ENCODE measurements around the gene RHOF. TPM values are rescaled to one million over a fixed set of nuclear protein-coding genes. Genes with fewer than 3 reads are reported as not detected.
A peak's percentile ranks its signal among the peaks of the same experiment; 100 is the strongest.

Gene RHOF
- total and polyA plus RNA-seq, 2 donors (not counting 1 experiment from before 2014, with no cell fraction given), result 90.3 to 129 TPM

GRCh38 chr12:121786440-121786825, 7.1 kb downstream of the RHOF start:
- H3K9ac ChIP-seq (ENCODE audit: low read length), result peak overlapping the region; percentile 49
- Mint-ChIP-seq H3K27ac (peak overlapping the region; percentile 95), H3K4me1 (peaks cover 89% of the 10 kb centered on the region), H3K9me3 (ENCODE audit: insufficient read depth) (no peaks in the 10 kb centered on the region), H3K4me3 (peak overlapping the region; percentile 78), H3K27me3 (no peaks in the 10 kb centered on the region)
- H3K36me3 ChIP-seq (replicated peaks in 1 of 2; ENCODE audit: control extremely low read depth in 1 of 2, control insufficient read depth in 1 of 2, extremely low read depth in 1 of 2, insufficient read depth in 2 of 2, low read length in 1 of 2), result peaks cover 0 to 11% of the 10 kb centered on the region in 2 experiments
- H3K4me1 ChIP-seq (ENCODE audit: control insufficient read depth in 2 of 2, insufficient read depth in 2 of 2, low read length in 2 of 2), result peaks cover 87 to 98% of the 10 kb centered on the region in 2 donors
- peak overlapping the region; percentile 76 to 100 for H3K27ac ChIP-seq (ENCODE audit: low read length in 2 of 2)
- H3K4me2 ChIP-seq (replicated peaks; ENCODE audit: low read depth, low read length, poor library complexity, severe bottlenecking), result peak overlapping the region; percentile 85
- no peak for TF ChIP-seq CTCF (IDR thresholded peaks at IDR 0.05)
- TF ChIP-seq EZH2 (IDR thresholded peaks at IDR 0.05; ENCODE audit: borderline replicate concordance, insufficient read depth, low read depth, low read length, poor library complexity, severe bottlenecking), result no peak
- ChIA-PET POLR2A (interaction anchor here (2.2 kb wide), 1 partner anchor 15 kb away, joined by 11 read pairs; no protein-coding TSS in a partner anchor), CTCF (interaction anchor here (32.7 to 33.5 kb wide), 2 partner anchors 1 to 16 kb away, joined by 1947 read pairs; partner anchors contain the start of genes RHOF and SETD1B)
- peaks cover 7% of the 10 kb centered on the region for H4K20me1 ChIP-seq (ENCODE audit: control insufficient read depth, insufficient read depth, low read length, poor library complexity, severe bottlenecking)
- H3K4me3 ChIP-seq (ENCODE audit: control extremely low read depth in 1 of 5, extremely low read depth in 1 of 5, insufficient read depth in 1 of 5, low read depth in 2 of 5, low read length in 4 of 5), result no peak overlapping the region
- H2AFZ ChIP-seq (ENCODE audit: insufficient read depth, low read depth, low read length, poor library complexity, severe bottlenecking), result no peak overlapping the region
- no peaks in the 10 kb centered on the region for H3K27me3 ChIP-seq (replicated peaks in 1 of 4; ENCODE audit: control extremely low read depth in 1 of 4, control insufficient read depth in 3 of 4, insufficient read depth in 4 of 4, low read length in 3 of 4)
- intact Hi-C loops (cut with micrococcal nuclease), result no loop called here
- ATAC-seq (ENCODE audit: low read depth) (no peak), DNase-seq (no peak)
- no peaks in the 10 kb centered on the region for H3K9me3 ChIP-seq (ENCODE audit: control extremely low read depth in 1 of 3, control insufficient read depth in 2 of 3, insufficient read depth in 1 of 3, low read length in 2 of 3)
- H3K79me2 ChIP-seq (ENCODE audit: control insufficient read depth, insufficient read depth, low read length), result peaks cover 97% of the 10 kb centered on the region
- 82% methylated on average over 5 of the region's 6 CpGs for WGBS (ENCODE audit: insufficient coverage)

GRCh38 chr12:121784460-121784859, 9.0 kb downstream of the RHOF start:
- Histone ChIP-seq H3K4me1 (ENCODE audit: control insufficient read depth in 2 of 2, insufficient read depth in 2 of 2, low read length in 2 of 2) (peaks cover 77 to 90% of the 10 kb centered on the region in 2 donors), H3K9ac (ENCODE audit: low read length) (no peak overlapping the region), H2AFZ (ENCODE audit: insufficient read depth, low read depth, low read length, poor library complexity, severe bottlenecking) (no peak overlapping the region), H3K9me3 (ENCODE audit: control extremely low read depth in 1 of 3, control insufficient read depth in 2 of 3, insufficient read depth in 1 of 3, low read length in 2 of 3) (no peaks in the 10 kb centered on the region), H3K27ac (ENCODE audit: low read length in 2 of 2) (peak overlapping the region; percentile 1 to 75), H3K79me2 (ENCODE audit: control insufficient read depth, insufficient read depth, low read length) (peaks cover 100% of the 10 kb centered on the region), H3K4me2 (replicated peaks; ENCODE audit: low read depth, low read length, poor library complexity, severe bottlenecking) (peak overlapping the region; percentile 55), H3K36me3 (replicated peaks in 1 of 2; ENCODE audit: control extremely low read depth in 1 of 2, control insufficient read depth in 1 of 2, extremely low read depth in 1 of 2, insufficient read depth in 2 of 2, low read length in 1 of 2) (peaks cover 0 to 31% of the 10 kb centered on the region in 2 experiments), H3K27me3 (replicated peaks in 1 of 4; ENCODE audit: control extremely low read depth in 1 of 4, control insufficient read depth in 3 of 4, insufficient read depth in 4 of 4, low read length in 3 of 4) (no peaks in the 10 kb centered on the region), H4K20me1 (ENCODE audit: control insufficient read depth, insufficient read depth, low read length, poor library complexity, severe bottlenecking) (peaks cover 19% of the 10 kb centered on the region), H3K4me3 (ENCODE audit: control extremely low read depth in 1 of 5, extremely low read depth in 1 of 5, insufficient read depth in 1 of 5, low read depth in 2 of 5, low read length in 4 of 5) (peak overlapping the region in 1 of 5 experiments; percentile 37)
- POLR2A ChIA-PET, result interaction anchor here (0.7 to 1.2 kb wide), 6 partner anchors 10 to 869 kb away, joined by 3 to 7 read pairs (median 6); no protein-coding TSS in a partner anchor
- H3K4me3 Mint-ChIP-seq, result peak overlapping the region; percentile 71
- no CpG with 5 or more reads among the region's 6 CpGs for WGBS (ENCODE audit: insufficient coverage)
- DNase-seq (no peak), ATAC-seq (ENCODE audit: low read depth) (no peak)
- peak overlapping the region; percentile 85 for H3K27ac Mint-ChIP-seq
- CTCF ChIA-PET, result interaction anchor here (1.2 to 33.5 kb wide), 3 partner anchors 11 to 239 kb away, joined by 3 to 1947 read pairs (median 5); partner anchors contain the start of genes RHOF and SETD1B
- no peaks in the 10 kb centered on the region for H3K9me3 Mint-ChIP-seq (ENCODE audit: insufficient read depth)
- TF ChIP-seq CTCF (IDR thresholded peaks at IDR 0.05), result no peak
- TF ChIP-seq EZH2 (IDR thresholded peaks at IDR 0.05; ENCODE audit: borderline replicate concordance, insufficient read depth, low read depth, low read length, poor library complexity, severe bottlenecking), result no peak
- peaks cover 79% of the 10 kb centered on the region for H3K4me1 Mint-ChIP-seq
- H3K27me3 Mint-ChIP-seq, result no peaks in the 10 kb centered on the region
- intact Hi-C loops (cut with micrococcal nuclease), result no loop called here
